Right lobe of liver (tissue), 4 donors: ENCODE measurements around the gene BEND5.

Experiments
- CTCF ChIP-seq, 4 donors: fragments of 200-600 bp in 3 of 4; fragments of 450-650 bp in 1 of 4; IDR thresholded peaks; one replicate each; pipeline versions ENCODE4 v1.5.1 to v1.8.0; 2016 to 2022; ENCODE audit warnings: antibody characterized with exemption in 4 of 4, mild to moderate bottlenecking in 2 of 4
- POLR2A ChIP-seq: fragments of 450-650 bp; IDR thresholded peaks from one replicate; pipeline ENCODE4 v1.6.1; 2017; ENCODE audit warnings: antibody characterized with exemption, mild to moderate bottlenecking
- donor health status: DM: no; HTN: no; CAD: no.
- donor health status: DM: no; HTN: no; CAD: no.
- donor health status: DM: no; HTN: yes; CAD: no.

DNA sequence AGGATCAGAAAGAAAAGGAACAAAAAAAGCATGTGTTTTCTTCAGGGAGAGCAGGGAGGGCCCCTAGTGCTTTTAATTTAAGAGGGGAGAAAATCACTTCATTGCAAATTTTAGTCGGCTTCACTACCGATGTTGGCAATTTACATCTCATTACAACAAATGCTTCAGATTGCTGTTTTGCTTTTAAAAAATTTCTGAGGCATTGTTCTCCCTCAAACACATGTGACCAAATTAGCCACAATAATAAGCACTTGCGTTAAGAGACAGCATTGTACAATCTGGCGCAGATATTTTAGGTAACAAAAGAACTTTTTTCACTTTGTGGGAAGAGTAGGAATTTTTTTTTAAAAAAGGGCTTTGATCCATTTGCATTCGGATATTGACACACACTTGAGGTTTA, 29.8 kb downstream of the BEND5 start:
- TF ChIP-seq CTCF (IDR thresholded peaks at IDR 0.05) (no peak), POLR2A (no peak)
